ENCODE data around the gene NRARP.

NRARP gene

DNA sequence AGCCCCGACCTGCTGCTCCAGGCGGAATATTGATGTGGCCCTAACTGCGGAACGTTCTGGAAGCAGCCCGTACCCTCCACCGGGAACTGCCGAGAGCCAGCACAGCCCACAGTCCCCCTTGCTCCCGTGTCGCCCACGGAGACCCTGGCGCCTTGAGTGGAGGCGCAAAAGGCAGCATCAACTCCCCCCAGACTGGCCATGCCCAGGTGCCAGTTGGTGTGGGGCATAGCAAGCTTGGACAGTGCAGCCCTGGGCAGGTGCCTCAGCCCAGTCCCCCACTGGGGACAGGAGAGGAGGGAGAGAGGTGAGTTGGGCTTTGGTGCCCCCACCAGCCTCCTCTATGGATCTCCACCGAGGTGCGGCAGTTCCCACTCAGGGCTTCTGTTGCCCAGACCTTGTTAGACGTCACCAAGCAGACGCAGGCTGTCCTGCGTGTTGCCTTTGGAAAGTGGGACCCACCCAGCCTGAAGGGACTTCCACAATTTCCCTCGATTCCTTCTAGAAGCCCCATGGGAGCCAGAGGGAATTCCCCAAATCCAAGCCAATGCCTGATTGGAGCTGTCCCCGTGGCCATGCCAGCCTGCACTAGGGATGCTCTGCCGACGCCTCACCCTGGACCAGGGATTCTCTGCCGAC, 19.8 kb upstream of the NRARP start:
- no peak for DNase-seq (ENCODE audit: low read depth)

DNA sequence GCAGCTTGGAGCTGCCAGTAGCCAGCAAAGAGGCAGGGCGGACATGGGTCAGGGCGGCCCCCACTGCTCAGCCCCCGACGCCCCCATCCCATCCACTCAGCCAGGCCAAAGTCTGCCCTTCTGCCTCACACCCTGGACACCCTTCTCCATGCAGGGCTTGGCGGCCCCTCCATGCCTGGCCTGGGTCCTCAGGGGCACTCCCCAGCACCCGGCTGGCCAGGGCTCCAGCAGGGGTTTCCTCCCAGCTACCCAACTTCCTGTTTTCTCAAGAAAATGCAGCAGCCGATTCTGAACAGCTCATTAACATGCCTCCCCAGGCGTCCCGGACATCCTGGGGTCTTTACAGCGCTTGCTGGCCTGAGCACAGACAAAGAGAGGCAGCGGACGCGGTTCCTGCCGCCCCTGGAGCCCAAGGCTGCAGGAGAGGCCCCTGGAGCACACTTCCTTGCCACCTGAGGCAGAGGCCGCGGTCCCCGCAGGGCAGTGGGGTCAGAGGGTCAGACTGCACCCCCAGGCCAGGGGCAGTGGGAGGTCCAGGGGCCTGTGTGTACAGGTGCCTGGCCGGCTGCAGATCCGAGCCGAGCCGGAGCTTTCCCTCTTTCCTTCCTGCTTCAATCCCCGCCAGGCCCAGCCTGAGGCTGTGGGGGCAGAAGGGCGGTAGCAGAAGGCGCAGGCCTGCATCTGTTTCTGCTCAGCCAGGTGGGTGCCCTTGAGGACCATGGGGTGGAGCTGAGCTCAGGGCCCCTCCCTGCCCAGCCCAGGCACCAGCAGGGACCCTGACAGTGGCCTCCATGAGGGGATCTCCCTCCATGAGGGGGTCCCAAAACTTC, 18.7 kb upstream of the NRARP start:
- no peak for DNase-seq (ENCODE audit: low read depth)

DNA sequence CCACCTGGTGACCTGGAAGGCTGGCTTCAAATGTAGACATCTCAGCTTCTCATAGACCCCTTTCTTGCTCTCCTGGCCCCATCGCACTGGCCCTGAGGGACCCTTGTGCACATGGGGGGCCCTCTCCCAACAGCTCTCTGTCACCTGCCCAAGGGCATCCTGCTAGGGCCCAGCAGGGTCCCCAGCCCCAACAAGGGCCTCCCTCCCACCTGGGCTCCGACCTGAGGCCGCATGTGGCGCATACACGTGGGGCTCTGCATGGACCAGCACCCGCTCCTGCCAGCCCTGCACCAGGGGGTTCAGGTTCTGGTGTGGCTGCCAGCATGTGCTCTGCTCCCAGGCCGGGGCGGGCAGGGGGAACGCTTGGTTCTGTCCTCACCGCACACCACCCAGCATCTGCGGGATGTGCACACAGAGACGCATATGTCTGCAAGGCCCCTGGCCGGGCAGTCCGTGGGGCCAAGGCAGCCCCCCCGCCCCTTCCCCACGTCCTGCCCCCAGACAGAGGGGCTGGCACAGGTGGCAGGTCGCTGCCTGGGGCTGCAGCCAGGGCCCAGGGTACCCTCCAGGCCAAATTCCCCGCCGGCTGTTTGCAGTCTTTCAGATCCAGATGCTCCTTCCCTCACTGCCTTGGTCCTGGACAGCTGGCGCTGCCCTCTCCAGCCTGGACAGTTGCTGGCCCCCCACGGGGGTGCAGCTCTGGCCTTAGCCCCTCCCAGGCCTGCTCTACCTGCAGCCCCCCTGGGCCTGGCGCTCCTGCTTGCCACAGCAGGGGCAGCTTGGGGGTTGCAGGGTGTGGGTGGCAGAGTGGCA, 17.9 kb upstream of the NRARP start:
- no peak for DNase-seq (ENCODE audit: low read depth)

DNA sequence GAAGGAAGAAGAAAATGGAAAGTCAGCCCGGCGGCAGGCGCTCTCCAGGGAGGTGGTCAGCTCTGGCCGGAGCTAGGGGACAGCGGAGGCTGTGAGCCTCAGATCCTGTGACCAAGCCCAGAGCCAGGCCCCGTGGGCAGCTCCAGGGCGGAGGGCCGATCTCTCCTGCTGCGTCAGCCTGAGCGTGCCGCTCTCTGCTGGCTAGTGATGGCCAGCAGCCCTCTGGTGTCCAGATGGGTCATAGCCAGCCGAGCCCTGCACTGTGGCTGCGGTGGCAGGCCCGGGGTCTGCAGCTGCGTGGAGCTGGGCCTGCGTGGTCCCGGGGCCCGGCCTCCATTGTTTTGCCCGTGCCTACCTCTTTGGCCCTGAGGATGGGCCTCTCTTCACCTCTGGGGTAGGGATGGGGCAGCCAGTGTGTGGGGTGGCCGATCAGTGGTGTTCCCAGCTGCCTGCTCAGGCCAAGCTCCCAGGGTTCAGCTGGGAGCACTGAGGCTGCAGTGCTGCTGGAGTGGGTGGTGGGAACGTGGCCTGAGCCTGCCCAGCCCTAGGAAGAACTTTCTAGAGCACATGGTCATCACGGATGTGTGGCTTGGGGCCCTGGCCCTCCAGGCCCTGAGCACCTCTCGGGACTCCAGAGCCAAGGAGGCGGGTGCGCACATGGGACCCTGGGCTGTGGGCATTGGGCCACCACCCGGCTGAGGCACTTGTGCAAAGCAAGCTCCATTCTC, 17.1 kb upstream of the NRARP start:
- no peak for DNase-seq (ENCODE audit: low read depth)

DNA sequence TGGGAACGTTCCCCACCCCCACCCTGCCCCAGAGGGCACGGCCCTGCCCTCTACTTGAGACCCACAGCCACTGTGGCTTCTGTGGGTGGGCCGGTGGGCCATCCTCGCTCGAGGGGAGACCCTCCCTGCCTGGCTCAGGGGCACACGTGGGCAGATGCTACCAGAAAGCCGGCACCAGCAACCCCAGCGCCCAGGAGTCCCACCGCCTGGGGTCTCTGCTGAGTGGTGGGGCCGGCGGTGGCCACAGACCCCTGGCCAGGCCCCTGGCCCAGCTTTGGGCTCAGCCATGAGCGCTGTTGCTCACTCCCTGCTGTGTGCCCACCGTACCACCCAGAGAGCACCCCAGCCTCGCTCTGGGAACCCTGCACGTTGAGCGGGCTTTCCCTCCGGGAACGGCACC, 16.5 kb upstream of the NRARP start:
- DNase-seq (ENCODE audit: low read depth): no peak

DNA sequence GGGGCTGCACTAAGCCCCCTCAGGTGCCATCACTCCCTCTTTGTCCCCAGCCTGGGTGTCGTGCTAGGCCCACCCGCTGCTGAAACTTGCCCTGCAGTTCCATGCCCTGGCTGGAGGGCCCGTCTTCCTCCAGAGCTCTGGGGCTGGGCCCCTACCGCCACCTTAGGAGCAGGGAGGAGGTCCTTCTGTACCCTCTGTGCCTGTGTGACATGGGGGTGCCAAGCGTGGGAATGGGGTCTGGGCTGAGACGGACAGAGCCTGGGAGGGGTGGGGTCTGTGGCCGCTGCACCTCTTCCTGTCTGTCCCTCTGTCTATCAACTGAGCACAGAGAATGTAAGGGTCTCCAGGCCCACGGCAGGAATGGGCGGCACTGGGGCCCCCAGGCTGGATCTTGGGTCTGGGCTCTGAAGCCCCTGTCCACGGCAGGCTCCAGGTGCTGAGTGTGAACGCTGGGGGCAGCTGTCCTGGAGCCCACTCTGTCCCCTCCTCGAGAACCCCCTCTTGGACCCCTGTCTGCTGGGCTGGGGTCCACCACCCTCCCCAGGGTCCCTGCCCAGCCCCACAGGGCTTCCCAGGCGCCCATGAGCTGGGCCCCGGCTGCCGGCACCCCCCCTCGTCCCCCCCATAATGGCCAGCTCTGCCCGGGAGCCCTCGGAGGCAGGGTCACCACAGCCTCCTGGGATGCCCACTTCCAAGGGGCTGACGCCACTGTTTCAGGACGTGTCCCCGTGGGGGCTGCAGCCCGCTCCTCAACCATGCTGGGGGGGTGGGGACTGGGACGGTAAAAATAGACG, 15.8 kb upstream of the NRARP start:
- no peak for DNase-seq (ENCODE audit: low read depth)

DNA sequence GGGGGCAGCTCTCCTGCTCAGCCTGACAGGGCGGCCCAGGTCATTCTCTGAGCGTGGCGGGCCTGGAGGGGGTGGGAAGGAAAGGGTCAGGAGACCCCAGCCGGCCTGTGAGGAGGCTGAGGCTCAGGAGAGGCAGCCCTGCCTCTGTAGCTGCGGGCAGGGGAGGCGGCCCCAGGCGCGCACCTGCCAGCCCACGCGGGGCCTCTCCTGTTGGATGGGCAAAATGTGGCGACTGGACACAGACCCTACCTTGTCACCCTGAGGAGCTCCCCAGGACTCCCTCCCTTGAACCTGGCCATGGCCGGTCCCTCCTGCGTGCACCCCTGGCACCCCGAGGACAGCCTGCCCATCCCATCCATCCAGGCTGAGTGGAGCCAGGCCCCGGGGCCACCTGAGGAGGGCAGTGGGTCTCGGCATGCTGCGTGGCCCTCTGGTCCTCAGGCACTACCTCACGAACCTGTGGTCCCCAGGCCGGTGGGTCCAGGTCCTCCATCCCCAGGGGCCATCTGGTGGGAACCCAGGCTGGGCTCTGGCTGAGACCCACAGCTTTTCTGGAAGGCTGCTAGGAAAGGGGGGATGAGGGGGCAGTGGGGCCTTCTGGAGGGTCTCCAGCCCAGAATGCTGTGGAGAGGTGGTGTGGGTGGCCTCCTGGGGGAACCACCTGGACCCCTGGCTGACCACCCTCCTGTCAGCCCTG, 15.1 kb upstream of the NRARP start:
- DNase-seq (ENCODE audit: low read depth): no peak

DNA sequence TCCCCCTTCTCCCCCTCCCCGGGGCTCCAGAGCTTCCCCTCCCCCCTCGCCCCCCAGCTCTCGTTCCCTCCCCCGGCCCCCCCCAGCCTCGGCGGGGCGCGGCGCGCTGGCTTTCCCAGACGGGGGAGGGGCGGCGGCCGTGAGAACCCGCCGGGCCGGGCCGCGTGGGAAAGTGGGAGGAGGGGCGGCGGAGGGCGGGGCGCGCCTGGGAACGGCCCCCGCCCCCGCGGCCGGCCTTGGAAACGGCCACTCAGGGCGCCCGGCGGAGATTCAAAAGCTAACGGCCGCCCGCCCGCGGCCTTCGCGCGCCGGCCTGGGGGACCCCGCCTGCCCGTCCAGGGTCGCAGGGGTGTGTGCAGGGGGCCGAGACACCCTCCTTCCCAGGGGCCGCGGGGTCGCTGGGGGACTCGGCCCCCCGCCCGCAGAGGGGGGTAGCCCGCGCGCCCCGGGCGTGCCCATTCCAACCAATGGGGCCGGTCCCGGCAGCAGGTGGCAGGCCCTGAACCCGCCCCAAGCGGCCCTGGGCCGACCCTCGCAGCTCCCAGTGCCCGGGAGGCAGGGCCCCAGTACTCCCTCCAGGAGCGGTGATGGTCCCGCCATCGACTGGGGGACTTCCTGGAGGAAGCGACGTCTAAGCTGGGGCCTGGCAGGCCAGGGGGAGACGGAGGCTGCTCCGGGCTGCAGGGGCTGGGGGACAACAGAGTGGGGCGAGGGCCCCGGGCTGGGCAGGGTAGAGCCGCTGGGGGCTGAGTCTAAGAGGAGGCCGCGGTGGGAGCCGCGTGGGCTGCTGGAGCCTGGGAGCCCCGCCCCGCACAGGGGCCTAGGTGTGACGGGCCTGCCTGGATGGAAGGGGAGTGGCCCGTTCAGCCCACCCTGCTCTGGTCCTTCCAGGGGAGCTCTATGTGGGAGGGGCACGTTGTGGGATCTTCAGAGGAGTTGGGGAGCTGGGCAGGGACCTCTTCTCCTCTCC, 14.2 kb upstream of the NRARP start:
- DNase-seq (ENCODE audit: low read depth): no peak

DNA sequence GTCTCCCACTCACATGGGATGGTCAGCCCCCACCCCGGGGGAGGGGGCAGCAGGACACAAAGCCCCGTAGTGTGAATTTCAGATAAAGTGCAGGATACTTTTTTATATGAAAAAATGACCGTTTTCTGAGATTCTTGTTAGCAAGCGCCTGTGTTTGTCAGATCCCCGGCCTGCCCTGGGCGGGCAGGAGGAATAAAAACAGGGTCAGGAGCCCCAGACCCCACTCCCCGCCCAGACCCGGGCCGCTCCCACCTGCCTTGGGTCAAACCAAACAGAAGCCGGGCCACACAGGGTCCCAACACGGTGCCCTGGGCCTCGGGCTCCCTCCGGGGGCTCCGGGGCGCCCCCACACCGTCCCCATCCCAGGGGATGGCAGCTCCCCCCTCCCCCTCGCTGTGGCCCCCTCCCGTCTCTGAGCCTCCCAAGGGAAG, 13.5 kb upstream of the NRARP start:
- no peak for DNase-seq (ENCODE audit: low read depth)

DNA sequence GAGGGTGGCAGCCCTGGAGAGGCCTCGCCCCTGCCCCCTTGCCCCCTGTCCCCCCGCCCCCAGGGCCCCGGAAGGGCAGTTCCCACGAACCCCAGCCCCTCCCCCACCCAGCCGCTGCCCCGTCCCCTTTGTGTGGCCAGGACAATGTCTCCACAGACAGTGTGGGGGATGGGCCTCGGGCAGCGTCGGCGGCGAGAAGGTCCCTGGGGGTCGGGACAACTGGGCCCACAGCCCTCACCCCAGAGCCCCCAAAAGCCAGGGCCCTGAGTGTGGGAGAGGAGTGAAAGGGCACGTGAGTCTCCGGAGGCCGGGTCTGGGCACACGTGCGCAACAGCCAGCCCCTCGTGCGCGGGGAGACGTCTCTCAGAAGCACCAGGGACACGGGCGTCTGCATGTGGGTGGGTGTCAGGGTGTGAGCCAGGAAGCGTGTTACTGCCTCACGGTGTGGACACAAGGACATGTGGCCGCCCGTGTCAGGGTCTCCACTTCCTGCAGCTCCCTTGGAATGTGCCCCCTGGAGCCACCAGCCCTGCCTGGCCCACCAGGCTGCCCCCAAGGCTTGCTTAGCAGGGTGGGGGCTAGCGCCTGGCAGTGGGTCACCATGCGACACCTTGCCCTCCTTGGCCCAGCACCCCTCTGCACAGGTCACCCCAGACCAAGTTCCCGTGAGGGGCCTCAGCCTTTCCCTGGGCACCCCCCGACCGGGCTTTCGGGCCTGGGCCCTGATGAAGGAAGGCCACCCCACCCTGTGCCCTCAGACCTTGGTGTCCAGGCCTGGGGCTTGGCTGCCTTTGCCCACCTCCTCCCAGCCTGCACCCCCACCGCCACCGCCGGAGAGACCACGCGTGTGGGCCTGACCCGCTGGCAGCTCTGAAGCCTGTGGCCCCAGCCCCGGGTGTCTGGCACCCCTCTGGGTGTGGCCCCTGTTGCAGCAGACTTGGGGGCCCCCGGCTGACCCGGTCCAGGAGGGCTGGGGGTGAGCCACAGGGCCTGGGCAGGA, 12.8 kb upstream of the NRARP start:
- DNase-seq (ENCODE audit: low read depth): no peak

DNA sequence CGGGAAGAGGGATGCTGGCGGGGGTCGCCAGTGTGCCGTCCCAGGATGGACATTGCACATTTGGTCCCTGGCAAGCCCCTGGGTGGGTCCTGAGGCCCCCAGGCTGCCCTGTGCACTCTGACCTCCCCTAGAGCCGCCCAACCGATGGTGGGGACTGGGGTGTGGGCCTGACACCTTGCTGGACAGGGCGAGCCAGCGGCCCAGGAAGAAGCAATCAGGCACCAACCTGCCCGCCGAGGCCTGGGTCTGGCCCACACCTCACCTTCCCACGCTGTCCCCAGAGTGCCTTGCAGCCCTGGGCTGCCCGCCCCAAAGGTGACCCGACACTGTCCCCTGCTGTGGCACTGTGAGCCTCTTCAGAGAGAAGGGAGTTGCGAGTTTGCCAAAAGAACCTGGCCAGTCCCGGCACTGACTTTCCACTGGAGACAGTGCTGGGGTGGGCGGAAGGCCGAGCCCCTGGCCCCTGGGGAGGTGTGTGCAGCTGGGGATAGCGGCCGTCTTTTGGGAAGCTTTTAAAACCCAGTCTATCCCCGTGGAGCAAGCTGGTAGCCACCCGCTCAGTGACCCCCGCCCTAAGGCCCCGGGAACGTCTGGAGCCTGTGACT, 12.0 kb upstream of the NRARP start:
- DNase-seq (ENCODE audit: low read depth): no peak

DNA sequence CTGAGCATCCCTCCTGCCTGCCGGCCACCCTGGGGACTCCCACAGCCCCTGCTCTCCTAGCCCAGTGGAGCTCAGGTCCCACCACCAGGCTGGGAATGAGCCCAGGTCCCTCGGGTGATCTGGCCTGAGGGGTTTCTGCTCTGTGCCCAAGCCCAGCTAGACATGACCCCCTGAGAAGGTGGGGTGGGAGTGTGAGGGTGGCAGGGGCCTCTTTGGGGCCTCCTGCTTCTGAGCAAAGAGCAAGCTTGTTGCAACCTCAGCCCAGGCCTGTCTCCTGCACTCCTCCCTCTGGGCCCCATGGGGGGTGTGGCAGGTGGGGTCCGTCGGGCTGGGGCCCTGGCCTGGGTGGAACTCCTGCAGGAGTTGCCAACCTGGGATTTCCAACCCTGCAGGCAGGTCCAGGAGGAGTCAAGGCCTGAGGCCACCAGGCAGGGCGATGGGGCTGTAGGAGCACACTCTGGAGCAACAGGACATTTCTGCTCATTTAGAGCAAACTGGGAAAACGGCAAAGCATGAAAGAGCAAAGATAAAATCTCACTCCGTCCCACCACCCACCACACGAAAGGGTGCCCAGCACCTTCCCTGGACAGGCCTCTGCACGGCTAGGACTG, 11.4 kb upstream of the NRARP start:
- DNase-seq (ENCODE audit: low read depth): no peak

DNA sequence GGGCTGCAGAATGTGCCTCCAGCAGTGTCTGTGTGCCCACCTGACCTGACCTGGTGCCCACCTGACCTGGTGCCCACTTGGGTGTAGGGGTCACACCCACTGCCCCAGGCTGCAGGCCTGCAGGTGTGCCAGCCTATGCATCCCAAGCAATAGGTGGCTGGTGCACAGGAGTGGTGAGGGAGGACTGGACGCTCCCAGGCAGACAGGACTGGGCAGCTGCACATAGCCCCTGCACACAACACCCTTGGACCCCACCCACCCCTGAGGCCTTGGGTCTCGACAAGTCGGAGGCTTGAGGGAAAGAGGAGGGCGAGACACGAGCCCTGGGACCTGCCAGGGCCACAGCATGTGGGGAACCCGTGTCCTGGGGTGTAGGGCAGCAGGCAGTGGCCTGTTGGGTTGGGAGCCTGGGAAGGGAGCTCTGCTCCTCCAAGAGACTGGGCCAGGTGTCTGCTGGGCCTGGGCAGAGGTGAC, 10.8 kb upstream of the NRARP start:
- DNase-seq (ENCODE audit: low read depth): no peak

DNA sequence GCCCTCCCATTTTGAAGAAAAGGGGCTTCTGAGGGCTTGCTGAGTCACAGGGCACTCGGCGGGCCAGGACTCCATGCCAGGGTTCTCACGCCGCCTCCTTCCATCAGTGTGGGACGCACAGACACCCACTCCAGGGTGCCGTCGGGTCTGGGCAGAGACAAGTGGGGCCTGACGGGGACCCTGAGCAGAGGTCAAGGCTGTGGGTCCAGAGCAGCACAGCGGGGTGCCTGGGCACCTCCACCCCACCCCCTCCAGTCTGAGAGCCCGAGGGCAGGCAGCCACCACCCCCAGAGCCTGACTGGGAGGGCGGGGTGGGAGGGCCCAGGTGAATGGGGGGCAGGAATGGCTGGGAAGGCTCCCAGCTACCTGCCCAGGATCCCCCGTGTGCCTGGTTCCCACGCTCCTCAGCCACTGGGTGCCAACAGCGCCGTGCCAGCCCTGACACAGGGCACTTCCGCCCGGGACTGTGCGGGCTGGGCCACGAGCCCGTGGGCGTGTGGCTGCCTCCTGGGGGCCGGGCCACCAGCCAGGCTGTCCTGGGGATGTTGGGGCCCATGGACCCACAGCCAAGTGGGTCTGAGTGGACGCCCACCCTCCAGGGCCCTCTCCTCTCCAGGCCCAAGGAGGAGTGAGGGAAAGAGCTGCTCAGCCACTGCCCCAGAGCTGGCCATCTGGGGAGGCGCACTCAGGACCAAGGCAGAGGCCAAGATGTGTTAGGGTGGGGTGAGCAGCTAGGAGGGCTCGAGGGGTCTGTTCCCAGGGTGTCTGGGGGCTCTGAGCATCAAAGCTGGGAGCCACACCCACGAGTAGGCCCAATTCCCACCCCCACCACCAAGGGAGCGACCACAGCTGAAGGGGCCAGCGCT, 10.1 kb upstream of the NRARP start:
- no peak for DNase-seq (ENCODE audit: low read depth)

DNA sequence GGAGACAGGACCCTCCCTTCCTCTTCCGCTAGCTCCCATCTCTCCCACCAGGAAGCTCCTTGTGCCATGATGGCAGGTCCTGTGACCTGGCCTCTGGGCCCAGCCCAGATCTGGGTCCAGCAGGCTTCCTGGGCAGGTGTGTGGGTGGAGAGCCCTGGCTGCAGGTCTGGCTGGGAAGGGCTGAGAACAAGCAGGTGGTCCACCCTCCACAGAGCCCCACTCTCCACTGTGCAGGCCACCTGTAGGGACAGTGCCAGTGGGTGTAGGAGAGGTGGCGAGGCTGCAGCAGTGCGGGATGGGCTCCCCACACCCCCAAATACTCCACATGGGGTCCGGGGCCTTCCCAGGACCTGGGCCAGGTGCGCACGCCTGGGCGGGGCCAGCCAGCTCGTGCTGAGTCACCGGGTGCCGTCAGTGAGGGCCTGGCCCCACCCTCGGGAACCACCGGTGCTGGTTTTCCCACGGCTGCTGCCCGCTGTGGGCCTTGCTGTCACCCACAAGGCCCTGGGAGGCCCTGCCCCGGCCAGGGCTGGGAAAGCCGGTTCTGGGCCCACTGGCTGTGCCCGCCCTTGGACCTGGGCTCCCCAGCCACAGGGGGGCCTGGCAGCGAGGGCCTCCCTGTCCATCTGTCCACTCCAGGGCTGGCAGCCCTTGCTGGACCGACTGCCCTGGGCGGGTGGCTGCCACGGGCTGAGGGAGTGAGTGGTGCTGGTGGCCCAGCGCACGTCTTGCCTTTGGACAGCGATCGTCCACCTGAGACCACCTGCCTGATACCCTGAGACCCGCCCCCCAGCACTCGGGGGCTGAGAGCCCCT, 9.3 kb upstream of the NRARP start:
- DNase-seq (ENCODE audit: low read depth): no peak

Measured in CMK (cell line).